Amygdala (tissue), 56 donors: Measurements from ENCODE around the gene RASSF7.

Experiments used
- DNase-seq, 56 donors: peaks; one replicate each; lab custom pipeline; 2025; lab: John Stamatoyannopoulos, UW

Gene RASSF7

DNA sequence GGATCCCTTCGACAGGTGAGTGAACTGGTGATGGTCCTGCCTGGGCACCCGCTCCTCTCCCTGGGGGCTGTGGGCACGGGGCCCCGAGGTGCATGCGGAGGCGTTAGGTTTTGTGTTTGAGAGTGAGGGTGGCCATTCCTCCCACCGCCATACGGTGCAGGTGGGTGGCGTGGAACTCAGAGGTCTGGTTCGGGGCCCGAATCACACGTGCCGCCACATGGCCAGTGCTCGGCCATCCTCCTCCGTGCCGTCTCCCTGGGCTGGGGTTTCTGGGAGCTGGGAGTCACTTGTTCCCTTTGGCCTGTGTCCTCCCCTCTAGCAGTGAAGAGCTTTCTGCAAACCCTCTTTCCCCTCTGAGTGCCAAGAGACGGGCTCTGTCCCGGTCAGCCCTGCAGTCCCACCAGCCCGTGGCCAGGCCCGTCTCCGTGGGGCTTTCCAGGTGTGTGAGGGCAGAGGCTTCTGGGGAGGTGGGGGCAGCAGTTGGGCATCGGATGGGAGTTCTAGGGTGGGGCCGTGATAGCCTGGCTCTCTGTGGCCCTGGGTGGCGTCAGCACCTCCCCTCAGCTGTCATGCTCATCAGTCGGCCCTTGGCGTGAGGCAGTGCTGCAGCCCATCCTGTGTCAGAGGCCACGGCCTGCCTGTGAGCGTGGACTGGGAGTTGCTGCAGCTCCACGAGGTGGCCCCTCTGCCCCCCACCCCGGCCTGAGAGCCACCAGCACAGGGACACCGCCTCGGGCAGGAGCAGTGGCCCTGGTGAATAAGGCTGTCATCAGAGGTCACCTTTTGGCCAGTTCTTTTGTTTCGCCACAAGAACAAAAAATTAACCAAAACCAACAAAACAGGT lies 44.7 kb downstream of the RASSF7 start:
- no peak for DNase-seq

DNA sequence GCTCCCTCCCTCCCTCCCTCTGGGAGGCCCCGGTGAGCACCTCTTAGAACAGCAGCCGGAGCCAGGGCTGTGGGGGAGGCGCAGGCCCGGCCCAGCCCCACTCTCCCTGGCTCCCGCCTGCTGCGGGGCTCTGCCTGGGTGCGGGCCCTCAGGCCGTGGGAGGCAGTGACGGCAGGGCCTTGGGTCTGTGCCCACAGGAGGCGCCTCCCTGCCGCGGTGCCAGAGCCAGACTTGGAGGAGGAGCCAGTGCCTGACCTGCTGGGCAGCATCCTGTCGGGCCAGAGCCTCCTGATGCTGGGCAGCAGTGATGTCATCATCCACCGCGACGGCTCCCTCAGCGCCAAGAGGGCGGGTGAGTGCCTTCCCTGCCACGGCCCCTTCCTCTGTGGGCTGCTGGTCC lies 45.5 kb downstream of the RASSF7 start:
- peak in 7 of 56 donors; percentile 11 to 47 (median 30) for DNase-seq

GRCh38 chr11:607020-607780 lies 46.4 kb downstream of the RASSF7 start:
- no peak for DNase-seq

GRCh38 chr11:607971-608659 lies 47.3 kb downstream of the RASSF7 start:
- no peak for DNase-seq

DNA sequence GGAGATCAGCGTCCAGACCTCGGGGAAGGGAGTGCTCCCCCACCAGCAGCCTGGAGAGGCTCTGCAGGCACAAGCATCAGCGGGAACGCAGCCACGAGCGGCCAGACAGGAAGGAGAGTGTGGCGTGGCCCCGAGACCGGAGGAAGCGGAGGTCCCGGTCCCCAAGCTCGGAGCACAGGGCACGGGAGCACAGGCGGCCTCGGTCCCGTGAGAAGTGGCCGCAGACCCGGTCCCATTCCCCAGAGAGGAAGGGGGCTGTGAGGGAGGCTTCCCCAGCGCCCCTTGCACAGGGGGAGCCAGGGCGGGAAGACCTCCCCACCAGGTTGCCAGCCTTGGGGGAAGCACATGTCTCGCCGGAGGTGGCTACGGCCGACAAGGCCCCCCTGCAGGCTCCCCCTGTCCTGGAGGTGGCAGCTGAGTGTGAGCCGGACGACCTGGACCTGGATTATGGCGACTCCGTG lies 48.1 kb downstream of the RASSF7 start:
- no peak for DNase-seq

DNA sequence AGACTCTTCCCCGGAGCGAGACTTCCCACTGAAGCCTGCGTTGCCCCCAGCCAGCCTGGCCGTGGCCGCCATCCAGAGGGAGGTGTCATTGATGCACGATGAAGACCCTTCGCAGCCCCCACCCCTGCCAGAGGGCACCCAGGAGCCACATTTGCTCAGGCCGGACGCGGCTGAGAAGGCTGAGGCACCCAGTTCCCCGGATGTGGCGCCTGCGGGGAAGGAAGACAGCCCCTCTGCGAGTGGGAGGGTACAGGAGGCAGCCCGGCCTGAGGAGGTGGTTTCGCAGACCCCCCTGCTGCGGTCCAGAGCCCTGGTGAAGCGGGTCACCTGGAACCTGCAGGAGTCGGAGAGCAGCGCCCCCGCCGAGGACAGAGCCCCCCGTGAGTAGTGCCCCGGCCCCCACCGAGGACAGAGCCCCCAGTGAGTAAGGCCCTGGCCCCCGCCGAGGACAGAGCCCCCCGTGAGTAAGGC lies 48.6 kb downstream of the RASSF7 start:
- DNase-seq, result no peak

GRCh38 chr11:610146-610801 lies 49.5 kb downstream of the RASSF7 start:
- no peak for DNase-seq

- DNase-seq, result no peak
These were observed 50.5 kb downstream of the RASSF7 start for GRCh38 chr11:611001-611996.

- DNase-seq, result no peak
These were observed 51.6 kb downstream of the RASSF7 start for GRCh38 chr11:612201-612960.

GRCh38 chr11:612961-613300 lies 52.2 kb downstream of the RASSF7 start:
- no peak for DNase-seq

- peak in 13 of 56 donors; percentile 24 to 47 (median 37) for DNase-seq
These were observed 52.7 kb downstream of the RASSF7 start for GRCh38 chr11:613369-613968.
